Esophagus squamous epithelium (tissue), 5 donors: ENCODE data around the gene ADGRL2. TPM values are rescaled to one million over a fixed set of nuclear protein-coding genes. Genes with fewer than 3 reads are reported as not detected.

Experiments used
- DNase-seq: peaks from one replicate; lab custom pipeline; 2025; lab: John Stamatoyannopoulos, UW
- H3K27ac ChIP-seq, 4 donors: fragments of 200-600 bp; sonication (generic); one replicate each; pipeline ENCODE4 v1.5.1; 2016 to 2019; ENCODE audit warnings: mild to moderate bottlenecking in 1 of 4
- H3K27me3 ChIP-seq, 4 donors: fragments of 200-600 bp; sonication (generic); 1 replicate in 3 of 4; 2 replicates in 1 of 4; pipeline versions ENCODE4 v1.5.1 to v1.6.0; 2017 to 2021; ENCODE audit warnings: antibody characterized with exemption in 1 of 4
- H3K36me3 ChIP-seq, 3 donors: fragments of 200-600 bp; sonication (generic); one replicate each; pipeline ENCODE4 v1.5.1; 2016 to 2019
- H3K4me1 ChIP-seq, 3 donors: fragments of 200-600 bp; sonication (generic); one replicate each; pipeline ENCODE4 v1.5.1; 2017 to 2019
- H3K4me3 ChIP-seq, 4 donors: fragments of 200-600 bp; sonication (generic); 1 replicate in 3 of 4; 2 replicates in 1 of 4; pipeline ENCODE4 v1.5.1; 2016 to 2019; ENCODE audit warnings: mild to moderate bottlenecking in 2 of 4, moderate library complexity in 1 of 4
- H3K9me3 ChIP-seq, 3 donors: fragments of 200-600 bp; sonication (generic); one replicate each; pipeline ENCODE4 v1.5.1; 2016 to 2019
- CTCF ChIP-seq, 6 experiments: fragments of 450-650 bp in 4 of 6; fragments of 200-600 bp in 2 of 6; sonication (generic) in 2 of 6; IDR thresholded peaks; one replicate each; pipeline ENCODE4 v1.5.1; 2016 to 2019; ENCODE audit warnings: antibody characterized with exemption in 6 of 6, mild to moderate bottlenecking in 4 of 6, moderate library complexity in 4 of 6
- POLR2A ChIP-seq, 4 donors: fragments of 450-650 bp; IDR thresholded peaks; one replicate each; pipeline ENCODE4 v1.6.1; 2017; ENCODE audit warnings: antibody characterized with exemption in 4 of 4, mild to moderate bottlenecking in 4 of 4, moderate library complexity in 3 of 4
- WGBS, 2 donors: methylation state at CpG; one replicate each; pipeline ENCODE4 v1.1.5; 2018; 5-methylcytosine and 5-hydroxymethylcytosine counted together
- intact Hi-C: fragments of 100-400 bp; cut with DNase I; formaldehyde crosslinking; loops from one replicate; pipeline ENCODE4 v1.15.0; 2022
- total RNA-seq, 4 donors: library from RNA; depleted of rRNA; stranded (reverse); fragments of >200 nt; gene quantifications; one replicate each; pipeline ENCODE4 v1.1.0, GENCODE V29; 2016
- donor health status: DM: yes; HTN: yes; CAD: no.

ADGRL2 gene
- total RNA-seq, result 10 to 100 TPM; 37.2 to 63.7 (median 59.7) TPM

DNA sequence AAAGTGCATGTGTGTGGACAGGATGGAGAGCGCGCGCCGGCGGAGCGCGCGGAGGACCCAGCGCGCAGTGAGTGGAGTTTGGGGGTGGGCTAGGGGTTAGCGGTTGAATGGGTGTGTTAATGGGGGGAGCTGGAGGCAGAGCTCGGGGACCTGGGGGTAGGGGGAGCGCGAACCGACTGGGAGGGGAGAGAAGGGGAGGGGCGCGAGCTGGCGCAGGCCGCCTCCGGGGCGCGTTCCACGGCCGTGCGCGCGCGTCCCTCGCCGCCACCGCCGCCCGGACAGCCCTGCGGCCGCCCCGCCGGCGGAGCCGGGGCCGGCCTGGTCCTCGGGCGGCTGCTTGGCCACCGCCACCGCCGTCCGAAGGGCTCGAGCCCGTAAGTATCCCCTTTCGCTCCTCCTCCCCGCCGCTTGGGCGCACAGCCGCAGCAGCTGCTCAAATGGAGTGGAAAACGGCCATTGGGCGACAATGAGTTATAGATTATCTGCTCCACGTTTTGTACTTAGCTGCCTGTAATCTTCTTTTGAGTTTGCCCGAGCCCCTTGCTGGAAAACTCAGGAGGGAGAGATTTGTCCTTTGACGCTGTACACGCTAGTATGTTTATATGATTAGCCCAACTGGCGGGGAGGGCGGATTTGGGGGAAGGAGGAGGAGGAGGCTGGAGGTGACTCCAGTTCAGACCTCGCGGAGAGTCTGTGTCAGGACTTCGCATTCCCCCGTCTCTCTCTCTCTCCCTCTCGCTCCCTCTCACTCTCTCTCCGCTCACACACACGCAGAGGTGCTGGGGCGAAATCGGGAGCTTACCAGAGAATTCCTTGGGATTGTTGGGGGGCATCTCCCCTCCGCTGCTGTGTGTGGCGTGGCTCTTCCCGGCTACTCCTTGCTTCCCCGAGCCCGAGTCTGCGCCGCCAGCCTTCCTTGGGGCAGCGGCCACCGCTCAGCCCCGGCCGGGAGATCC lies at the start of gene ADGRL2:
Gene ADGRL2 (plus strand): TSS at position 240 of the 956 bp plus-strand sequence. CDS start 36,051 bp downstream, outside the sequence.
- H3K36me3 ChIP-seq, result no peaks in the 10 kb centered on the region

GRCh38 chr1:81752840-81753239 lies 47.9 kb upstream of the ADGRL2 start:
- DNase-seq, result no peak
- Histone ChIP-seq H3K9me3 (peaks cover 0 to 3% (median 0%) of the 10 kb centered on the region in 3 donors), H3K4me1 (peaks cover 0 to under 1% (median 0%) of the 10 kb centered on the region in 3 donors), H3K36me3 (no peaks in the 10 kb centered on the region), H3K27ac (no peak overlapping the region), H3K4me3 (no peak overlapping the region), H3K27me3 (no peaks in the 10 kb centered on the region)
- no peak for TF ChIP-seq CTCF (IDR thresholded peaks at IDR 0.05)
- TF ChIP-seq POLR2A (IDR thresholded peaks at IDR 0.05), result no peak
- intact Hi-C loops, result no loop called here
- 50 to 85% methylated on average over 2 of the region's 2 CpGs for WGBS, 2 donors

More for the DNA sequence above, at the start of gene ADGRL2:
- peak within 1 kb of the TSS; percentile 47 to 87 (median 67) for H3K4me3 ChIP-seq
- H3K27me3 ChIP-seq, result peaks cover 0 to 62% (median 0%) of the 10 kb centered on the region in 4 donors
- WGBS, 2 donors, result 2% methylated on average over 13 to 17 of the region's 81 CpGs
- H3K27ac ChIP-seq, result peak within 1 kb of the TSS; percentile 76 to 97 (median 92)
- no peak for DNase-seq
- H3K9me3 ChIP-seq, result no peaks in the 10 kb centered on the region
- TF ChIP-seq POLR2A (IDR thresholded peaks at IDR 0.05), result peak in 2 of 4 donors; percentile 51 to 60
- no peak for TF ChIP-seq CTCF (IDR thresholded peaks at IDR 0.05)
- peaks cover 0 to 48% (median 4%) of the 10 kb centered on the region in 3 donors for H3K4me1 ChIP-seq
- intact Hi-C loops, result no loop called here

- Histone ChIP-seq H3K4me1 (peaks cover 0 to 10% (median 0%) of the 10 kb centered on the region in 3 donors), H3K36me3 (no peaks in the 10 kb centered on the region), H3K9me3 (no peaks in the 10 kb centered on the region), H3K4me3 (no peak overlapping the region), H3K27ac (no peak overlapping the region), H3K27me3 (no peaks in the 10 kb centered on the region)
- intact Hi-C loops, result no loop called here
- TF ChIP-seq CTCF (IDR thresholded peaks at IDR 0.05), result no peak
- TF ChIP-seq POLR2A (IDR thresholded peaks at IDR 0.05), result no peak
- no peak for DNase-seq
These were observed 46.3 kb upstream of the ADGRL2 start for GRCh38 chr1:81754424-81754823.

- TF ChIP-seq CTCF (IDR thresholded peaks at IDR 0.05), result no peak
- TF ChIP-seq POLR2A (IDR thresholded peaks at IDR 0.05), result no peak
- Histone ChIP-seq H3K36me3 (no peaks in the 10 kb centered on the region), H3K27ac (no peak overlapping the region), H3K27me3 (no peaks in the 10 kb centered on the region), H3K4me1 (peaks cover 0 to 10% (median 0%) of the 10 kb centered on the region in 3 donors), H3K4me3 (no peak overlapping the region), H3K9me3 (no peaks in the 10 kb centered on the region)
- DNase-seq, result no peak
- WGBS, 2 donors, result 61 to 75% methylated on average over 2 of the region's 2 CpGs
- intact Hi-C loops, result no loop called here
These were observed 43.9 kb upstream of the ADGRL2 start for GRCh38 chr1:81756872-81757271.

GRCh38 chr1:81757398-81758020 lies 43.2 kb upstream of the ADGRL2 start:
- TF ChIP-seq CTCF (IDR thresholded peaks at IDR 0.05) (no peak), POLR2A (IDR thresholded peaks at IDR 0.05) (no peak)
- WGBS, 2 donors, result 72 to 77% methylated on average over 8 of the region's 8 CpGs
- no peak for DNase-seq
- Histone ChIP-seq H3K4me3 (no peak overlapping the region), H3K36me3 (no peaks in the 10 kb centered on the region), H3K27me3 (no peaks in the 10 kb centered on the region), H3K4me1 (peaks cover 0 to 10% (median 0%) of the 10 kb centered on the region in 3 donors), H3K27ac (no peak overlapping the region), H3K9me3 (no peaks in the 10 kb centered on the region)
- intact Hi-C loops, result no loop called here
